Stimulated activated CD8-positive, alpha-beta memory T cell treated with anti-CD3 and anti-CD28 coated beads, Interleukin-15, amount 100 ng/mL, for 24 hours (primary cell): ENCODE measurements around the gene CDH23.

Source experiments
- DNase-seq: peaks from one replicate; pipeline ENCODE4 v3.0.0-alpha.2; 2020; ENCODE audit warnings: low read depth

The CDH23 gene

DNA sequence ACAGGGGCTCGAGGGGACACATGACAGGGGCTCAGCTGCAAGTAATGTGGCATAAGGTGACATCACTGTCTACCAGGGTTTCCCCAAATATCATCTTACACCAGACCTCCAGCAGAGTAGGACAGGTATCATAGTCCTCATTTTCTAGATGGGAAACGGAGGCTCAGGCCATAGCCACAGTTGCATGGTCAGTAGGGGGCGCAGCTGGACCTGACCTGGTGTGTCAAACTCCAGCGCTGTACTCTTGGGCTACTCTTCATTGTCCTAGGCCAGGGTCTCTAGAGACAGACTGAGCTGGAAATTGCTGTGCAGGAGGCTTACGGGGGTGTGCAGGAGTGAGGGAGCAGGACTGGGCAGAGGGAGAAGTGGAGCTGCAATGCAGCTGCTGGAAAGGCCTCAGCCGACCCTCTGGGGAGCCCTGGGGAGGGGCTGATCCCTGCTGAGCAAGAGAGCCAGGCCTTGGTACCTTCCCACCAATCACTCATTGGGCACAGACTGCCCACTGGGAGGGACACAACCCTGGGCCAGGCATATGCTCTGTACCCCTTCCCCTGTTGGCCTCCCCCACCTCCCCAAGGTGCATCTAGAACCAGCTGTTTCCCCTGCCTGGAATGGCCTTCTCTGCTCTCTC, 89.9 kb downstream of the CDH23 start:
- peak; percentile 14 for DNase-seq

DNA sequence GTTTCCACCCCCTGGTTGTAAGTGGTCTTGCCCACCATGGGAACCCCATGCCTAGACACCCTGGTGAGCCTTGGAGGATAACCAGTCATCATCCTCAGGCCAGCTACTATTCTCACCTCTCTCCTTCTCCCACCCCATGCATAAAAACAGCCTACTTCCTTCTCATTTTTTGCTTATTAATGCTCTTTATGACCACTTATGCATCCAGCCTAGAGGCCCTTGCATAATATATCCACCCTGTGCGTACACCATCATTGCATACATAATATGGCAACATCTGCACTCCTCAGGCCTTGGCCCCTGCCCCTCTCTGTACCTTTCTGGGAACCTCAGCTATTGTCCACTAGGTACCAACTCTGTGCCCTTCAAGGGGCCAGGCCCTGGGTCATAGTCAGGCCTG, 91.0 kb downstream of the CDH23 start:
- no peak for DNase-seq

DNA sequence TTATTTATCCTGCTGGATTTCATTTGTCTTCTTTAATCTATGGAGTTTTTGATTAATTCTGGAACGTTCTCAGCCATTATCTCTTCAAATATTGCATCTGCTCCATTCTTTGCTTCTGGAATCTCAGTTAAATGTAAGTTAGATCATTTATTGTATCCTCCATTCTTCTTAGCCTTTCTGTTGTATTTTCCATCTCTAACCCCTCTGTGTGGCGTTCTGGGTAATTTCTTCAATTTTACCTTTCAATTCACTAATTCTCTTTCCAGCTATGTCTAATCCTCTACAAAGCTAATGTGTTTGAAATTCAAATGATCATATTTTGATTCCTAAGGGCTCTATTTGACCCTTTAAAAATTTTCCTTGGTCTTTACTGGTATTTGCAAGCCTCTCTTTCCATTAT, 92.4 kb downstream of the CDH23 start:
- no peak for DNase-seq

DNA sequence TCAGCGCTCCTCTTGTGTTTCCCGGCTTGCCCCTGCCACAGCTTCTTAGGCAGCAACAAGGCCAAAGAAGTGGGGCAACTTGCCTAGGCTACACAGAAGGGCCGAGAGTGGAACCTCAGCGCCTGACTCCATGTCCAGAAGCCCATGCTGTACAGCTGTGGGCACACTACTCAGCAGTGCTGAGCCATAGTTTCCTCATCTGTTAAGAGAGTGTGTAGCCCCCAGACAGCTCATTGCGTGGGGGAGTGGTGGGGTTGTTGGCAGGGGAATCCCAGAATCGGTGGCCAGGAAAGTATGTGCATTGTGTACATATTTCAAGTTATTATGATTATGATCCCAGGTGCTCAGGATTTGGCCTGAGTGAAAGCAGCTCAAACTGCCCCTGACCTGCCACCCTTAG, 96.2 kb downstream of the CDH23 start:
- no peak for DNase-seq

DNA sequence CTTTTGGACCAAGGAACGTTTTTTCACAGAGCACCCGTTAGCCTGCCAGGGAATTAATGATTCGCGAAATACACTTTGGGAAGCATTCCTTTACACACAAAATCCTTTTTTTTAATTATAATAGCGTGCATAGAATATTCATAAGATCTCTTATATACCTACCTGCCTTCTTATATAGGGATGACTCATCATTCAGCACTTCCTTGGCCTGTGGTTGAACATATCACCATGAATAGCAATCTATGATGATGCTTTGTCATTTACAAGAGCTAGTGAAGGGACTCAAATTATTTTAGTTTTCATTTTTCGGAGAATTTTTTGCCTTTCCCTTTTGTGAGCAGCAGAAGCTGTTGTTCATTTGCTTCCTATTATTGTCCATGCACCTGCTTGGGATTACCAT, 97.0 kb downstream of the CDH23 start:
- no peak for DNase-seq

DNA sequence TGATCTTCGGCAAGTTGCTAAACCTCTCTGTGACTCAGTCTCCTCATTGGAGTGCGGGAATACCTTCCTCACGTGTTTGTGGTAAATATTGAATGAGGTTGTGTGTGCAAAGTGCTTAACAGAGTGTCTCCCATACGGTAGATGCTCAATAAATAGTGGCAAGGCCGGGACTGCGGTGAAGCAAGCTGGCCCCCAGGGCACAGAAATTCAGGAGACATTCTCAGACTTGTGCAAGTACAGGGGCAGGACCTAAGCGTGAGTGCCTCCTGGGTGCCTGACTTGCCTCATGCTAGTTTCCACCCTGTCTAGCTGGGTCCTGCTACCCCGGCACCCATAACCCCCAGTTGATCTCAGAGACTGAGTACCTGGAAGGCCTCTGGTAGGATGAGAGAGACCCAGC, 97.8 kb downstream of the CDH23 start:
- DNase-seq = no peak

DNA sequence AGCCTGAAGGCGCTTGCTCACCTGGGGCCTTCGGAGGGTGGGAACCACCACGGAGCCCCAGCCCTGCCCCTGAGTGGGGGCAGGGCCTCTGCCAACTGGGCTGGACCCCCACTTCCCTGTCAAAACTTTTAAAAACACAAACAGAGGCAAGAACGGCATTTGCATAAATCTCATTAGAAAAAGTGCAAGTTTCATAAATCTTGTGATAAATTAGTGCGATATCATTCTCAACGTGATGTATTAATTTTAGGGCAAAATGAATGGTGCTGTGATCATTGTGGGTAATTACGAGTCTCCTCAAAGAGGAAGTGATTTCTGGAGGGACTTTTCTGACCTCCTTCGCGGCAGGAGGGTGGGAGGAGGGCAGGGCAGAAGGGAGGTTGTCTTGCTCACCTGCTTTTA, 98.3 kb downstream of the CDH23 start:
- DNase-seq = no peak

DNA sequence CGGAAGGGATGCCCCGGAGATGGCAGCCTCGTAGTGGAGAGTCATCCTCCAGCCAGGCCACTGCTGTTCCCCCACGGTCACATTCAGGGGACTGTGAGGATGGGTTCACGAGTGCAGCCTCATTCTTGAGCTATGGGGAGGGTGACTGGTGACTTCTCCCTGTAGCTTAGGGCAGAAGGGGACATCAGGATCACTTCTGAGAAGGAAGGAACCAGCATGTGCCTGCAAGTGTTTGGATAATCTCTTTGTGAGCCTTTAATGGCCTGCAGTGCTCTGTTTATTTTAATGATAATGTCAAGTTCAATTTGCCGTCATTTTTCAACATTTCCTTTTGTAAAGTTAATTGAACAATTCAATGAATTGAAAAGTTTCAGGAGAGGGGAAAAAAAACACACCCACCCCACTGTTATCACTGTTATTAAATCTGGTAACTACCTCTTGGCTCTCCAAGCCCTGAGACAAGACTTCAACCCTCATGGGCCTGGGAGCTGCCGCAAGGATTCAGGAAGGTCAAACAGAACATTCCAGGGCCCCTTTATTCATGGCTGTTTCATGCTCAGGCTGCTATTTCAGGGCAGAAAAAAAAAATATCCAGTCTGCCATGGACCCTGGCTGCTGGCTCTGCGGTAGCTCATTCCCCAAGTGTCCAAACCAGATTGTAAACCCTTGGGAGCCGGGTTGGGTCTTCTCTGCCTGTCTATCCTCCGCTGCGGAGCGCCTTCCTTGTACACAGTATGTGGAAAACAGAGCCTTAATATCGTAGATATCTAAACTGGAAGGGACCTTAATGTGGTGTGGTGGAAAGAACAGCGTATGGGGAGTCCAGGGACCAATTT, 100.4 kb downstream of the CDH23 start:
- DNase-seq = no peak

DNA sequence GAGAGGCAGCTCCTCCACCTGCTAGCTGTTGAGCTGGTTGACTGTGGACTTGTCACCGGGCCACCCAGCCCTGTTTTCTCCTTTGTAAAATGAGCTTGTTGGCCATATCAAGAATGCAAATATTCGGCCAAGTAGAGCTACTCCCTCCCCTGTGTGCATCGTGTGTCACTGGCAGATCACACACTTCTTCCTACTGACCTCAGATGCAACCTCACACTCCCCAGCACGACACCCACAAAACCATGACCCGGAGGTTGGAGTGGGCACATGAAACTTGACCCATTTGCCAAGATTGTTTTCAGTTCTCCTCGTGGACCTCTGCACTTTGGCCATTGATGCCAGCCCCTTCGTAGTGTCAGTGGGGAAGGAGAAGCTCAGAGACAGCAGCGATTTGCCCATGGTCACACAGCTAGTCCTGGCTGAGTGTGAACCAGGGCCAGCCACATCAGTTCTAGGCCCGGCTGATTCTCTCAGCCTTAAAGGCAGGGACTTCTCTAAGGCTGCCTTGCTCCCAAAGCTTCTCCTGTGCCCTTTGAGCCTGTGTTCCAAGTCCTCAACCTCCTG, 101.1 kb downstream of the CDH23 start:
- no peak for DNase-seq

DNA sequence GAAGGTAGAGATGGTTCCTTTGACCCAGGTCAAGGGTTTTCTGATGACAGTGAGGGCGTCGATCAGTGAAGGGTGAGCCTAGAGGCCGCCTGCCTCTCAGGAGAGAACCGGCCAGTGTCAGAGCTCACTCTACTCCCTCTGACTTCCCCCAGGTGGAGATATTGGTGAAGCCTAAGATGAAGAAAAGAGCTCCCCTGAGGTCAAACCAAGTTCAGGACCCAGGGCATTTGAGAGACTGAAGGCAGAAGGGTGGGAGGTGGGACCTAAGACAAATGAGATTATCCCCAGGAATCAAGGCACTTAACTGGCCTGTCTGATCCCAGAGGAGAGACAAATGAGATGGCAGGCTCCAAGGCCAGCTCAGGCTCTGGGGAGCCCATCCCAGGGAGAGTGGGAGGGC, 104.7 kb downstream of the CDH23 start:
- DNase-seq = no peak

DNA sequence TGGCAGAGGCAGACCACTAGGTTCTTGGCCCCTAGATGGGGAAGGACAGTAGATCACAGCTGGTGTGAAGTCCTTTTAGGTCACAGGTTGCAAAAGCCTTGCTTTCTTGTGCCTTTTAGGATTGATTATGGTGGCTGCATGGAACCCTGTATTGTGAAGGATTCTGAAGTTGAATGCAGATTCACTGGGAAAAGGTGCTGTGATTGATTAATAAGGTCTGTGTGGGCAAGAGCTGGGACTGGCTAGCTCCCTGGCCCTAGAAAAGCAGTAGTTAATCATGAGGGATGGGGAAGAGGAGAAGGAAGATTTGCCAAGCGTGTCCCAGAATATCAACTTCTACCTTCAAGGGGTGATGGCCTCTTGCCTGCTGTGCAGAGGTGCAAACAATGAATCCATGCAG, 105.5 kb downstream of the CDH23 start:
- DNase-seq = no peak

DNA sequence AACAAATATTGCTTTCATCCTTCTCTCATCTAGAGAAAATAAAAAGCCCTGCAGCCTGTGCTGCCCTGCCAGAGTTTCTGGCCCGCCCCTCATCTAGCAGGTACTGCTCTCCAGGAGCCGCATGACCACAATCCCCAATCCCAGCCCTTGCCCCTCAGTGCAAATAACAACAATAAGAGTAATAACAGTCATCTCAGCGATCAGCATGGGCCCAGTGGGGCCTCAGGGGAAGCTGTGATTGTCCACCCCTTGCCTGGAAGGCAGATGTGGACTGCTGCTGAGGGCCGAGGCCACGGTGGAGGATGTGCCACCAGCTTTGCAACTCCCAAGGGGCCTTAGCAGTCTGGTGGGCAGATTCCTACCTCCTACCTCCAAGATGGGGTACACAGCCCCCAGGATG, 106.1 kb downstream of the CDH23 start:
- no peak for DNase-seq

DNA sequence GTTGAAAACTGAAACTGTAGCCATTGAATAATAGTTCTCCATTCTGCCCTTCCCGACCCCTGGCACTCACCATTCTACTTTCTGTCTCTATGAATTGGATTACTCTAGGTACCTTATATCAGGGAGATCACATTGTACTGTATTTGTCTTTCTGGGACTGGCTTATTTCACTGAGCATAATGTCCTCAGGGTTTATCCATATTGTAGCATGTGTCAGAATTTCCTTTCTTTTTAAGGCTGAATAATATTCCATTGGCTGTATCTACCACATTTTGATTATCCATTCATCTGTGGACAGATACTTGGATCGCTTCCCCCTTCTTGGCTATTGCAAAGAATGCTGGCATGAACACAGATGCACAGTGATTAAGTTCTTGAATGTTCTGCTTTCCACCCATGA, 107.4 kb downstream of the CDH23 start:
- DNase-seq = no peak

DNA sequence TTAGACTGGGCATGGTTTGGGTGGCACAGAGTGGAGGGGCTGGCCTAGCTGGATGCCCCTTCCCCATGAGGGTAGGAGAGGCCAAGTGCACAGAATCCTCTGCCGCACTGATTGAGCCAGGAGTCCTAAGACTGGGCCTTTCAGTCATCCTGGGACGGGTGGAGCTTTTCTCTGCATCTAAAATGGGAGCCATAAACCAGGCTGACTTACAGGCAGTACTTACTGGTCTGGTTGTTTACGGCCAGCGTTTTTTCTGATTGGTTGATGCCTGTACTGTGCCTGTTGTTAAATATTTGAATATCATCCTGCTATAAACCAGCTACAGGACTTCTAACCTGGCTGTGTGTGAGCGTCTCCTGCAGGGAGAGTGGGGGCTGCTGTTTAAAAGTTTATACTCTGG, 107.8 kb downstream of the CDH23 start:
- DNase-seq = no peak

DNA sequence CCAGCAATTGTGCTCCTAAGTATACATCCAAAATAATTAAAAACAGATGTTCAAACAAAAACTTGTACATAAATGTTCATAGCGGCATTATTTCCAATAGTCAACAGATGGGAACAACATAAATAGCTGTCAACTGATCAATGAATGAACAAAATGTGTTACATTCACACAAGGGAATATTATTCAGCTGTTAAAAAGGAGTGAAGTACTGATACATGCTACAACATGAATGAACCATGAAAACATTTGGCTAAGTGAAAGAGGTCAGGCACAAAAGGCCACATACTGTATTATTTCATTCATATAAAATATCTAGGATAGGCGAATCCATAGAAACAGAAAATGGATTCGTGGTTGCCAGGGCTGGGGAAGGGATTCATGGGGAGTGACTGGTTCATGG, 109.1 kb downstream of the CDH23 start:
- no peak for DNase-seq

DNA sequence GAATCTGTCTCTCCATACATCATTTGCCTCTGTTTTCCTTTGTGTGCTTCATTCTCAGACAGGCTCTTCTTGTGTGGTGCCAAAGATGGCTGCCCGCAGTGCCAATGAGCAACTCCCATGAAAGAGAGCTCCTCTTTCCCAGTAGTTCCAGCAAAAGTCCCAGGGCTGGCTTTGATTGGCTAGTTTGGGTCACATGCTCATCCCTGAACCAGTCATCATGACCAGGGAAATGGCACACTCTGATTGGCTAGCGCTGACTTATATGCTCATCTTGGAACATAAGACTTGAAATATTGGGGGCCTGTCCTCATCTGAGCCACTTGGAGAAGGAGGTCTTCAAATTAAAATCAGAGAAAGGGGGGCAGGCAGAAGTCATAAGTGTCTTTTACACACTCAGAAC, 112.7 kb downstream of the CDH23 start:
- DNase-seq = no peak

DNA sequence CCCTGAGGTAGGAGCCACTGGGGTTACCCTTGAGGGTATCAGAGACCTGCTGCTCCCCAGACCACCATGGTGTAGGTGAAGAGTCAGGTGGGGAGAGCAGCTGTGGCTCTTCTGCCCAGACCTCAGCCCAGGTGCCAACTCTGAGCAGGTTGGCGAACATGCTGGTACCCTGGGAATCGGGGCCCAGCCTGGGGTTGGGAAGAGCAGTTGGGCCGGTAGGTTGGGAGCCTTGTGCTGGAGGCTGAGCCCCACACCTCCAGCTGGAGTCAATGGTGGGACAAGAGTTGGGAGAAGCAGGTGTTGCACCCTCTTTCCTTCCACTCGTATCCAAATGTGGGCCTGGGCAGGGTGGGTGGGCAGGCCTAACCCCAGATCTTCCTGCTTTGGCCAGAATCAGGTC, 114.5 kb downstream of the CDH23 start:
- no peak for DNase-seq

DNA sequence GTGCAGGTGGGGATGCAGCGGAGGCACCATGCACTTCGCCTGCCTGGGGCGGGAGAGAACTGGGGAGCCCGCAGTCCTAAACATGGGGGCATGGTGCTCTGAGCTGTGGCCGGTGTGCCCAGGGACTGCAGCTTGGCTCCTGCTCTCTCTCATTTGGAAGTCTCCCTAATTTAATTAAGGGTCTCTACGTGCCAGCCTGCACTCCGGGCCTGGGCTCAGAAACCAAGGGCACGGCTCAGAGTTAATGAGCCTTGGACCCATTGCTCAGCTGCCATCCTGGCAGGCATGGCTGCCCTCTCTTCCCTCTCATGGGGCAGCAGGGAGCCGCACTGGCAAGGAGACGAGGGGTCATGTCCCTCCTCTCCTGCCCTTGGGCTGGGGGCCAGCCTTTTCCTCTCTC, 115.6 kb downstream of the CDH23 start:
- DNase-seq = no peak

DNA sequence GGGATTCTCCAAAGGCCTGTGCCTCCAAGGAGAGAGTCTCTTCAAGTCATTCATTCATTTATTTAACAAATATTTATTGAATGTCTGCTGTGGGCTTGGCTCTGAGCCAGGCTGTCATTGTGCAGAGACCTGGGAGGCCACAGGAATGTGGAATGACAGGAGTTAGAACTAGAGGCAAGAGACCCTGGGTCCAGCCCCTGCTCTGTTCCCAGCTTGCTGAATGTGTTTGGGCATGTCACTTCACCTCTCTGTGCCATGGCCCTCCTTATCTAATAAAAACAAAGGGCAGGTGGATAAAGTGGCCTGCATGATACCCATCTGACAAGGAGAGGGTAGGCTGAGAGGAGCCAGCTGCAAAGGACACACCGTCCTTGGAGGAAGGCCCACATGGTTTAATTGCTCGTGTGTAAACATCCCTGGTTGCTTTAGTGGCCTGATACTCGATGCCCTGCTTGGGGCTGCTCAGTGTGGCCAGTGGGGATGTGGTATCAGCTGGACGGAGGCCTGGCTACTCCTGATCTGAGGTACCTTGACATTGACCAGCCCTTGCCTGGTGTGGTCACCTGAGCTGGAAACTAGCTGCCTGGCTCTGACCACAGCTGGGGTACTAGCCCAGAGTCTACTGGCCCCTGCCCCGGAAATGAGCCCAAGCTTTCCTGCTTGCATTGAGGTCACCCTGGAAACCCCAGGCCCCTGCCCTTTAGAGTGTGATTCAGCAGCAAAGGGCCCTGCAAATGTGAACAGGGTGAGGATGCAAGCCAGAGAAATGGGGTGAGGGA, 116.2 kb downstream of the CDH23 start:
- no peak for DNase-seq

DNA sequence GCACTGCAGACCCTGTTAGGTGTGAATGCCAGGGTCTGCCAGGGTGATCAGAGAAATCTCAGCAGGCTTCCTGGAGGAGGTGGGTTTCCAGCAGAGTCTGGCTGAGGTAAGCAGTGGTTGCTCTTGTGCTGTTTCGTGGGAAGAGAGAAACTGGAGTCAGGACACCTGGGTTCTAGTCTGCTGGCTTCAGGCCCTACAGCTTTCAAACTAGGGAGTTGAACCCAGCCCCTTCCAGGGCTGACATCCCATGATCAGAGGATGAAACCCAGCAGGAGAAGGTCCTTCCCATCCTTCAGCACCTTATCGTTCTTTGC, 116.8 kb downstream of the CDH23 start:
- DNase-seq = no peak

DNA sequence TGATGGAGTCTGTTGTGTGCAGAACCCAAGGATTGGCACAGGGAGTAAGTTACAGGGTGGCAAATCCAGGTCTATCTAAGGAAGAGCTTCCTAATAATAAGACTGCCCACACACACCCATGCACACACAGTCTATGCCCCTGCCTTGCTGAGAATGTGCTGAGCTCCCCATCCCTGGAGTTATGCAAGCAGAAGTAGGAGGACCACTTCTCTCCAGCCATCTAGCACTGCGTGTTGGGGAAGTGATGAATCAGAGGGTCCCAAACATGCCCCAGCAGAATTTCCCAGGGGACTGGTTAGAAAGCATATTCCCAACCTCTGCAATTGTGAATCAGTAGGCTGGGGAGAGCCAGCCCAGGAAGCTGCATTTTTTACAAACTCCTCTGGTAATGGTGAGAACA, 117.2 kb downstream of the CDH23 start:
- DNase-seq = no peak

DNA sequence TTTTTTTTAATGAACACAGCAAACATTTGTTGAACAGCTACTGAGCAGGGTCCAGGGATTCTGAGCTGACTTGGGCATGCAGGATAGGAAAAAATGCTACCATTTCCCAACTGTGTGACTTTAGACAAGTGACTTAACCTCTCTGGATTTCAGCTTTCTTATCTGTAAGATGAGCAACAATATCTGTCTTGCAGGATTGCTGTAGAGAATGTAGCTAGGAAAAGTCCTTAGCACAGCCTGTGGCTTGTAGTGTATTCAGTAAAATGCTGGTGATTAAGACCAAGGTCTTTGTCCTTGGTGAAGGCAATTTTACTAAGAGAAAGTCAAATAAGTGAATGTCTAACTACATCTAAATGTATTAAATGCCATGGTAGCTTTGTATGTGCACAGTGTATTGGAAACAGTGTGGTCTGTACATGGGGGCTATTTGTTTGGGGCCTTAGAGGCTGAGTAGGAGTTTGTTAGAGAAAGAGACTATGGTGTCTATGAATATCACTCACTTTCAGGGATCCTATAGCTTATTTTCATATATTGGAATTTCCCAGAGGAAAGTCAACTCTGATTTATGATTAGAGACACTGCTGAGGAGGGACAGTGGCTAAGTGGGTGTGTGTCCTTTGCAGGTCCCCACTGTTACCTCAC, 118.9 kb downstream of the CDH23 start:
- no peak for DNase-seq

DNA sequence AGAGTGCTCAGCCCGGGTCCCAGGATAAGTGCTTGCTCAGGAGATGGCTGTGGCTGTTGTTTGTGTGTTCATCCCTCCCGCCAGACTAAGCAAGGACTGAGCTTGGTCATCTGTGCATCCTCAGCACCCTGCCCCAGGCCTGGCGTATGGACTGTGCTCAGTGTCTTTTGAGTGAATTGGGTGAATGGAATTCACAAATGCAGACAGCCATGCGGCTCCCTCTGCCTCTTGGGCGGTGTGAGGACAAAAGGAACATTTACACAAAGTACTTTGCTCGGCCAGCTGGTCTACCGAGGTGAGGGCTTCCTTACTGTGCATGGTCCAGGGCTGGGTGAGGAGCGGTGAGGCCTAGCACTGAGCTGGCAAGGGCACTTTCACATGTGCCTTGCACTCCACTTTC, 120.2 kb downstream of the CDH23 start:
- DNase-seq = no peak
